ENCODE measurements around the gene DOCK8.
A peak's percentile ranks its signal among the peaks of the same experiment; 100 is the strongest.

Gene DOCK8

DNA sequence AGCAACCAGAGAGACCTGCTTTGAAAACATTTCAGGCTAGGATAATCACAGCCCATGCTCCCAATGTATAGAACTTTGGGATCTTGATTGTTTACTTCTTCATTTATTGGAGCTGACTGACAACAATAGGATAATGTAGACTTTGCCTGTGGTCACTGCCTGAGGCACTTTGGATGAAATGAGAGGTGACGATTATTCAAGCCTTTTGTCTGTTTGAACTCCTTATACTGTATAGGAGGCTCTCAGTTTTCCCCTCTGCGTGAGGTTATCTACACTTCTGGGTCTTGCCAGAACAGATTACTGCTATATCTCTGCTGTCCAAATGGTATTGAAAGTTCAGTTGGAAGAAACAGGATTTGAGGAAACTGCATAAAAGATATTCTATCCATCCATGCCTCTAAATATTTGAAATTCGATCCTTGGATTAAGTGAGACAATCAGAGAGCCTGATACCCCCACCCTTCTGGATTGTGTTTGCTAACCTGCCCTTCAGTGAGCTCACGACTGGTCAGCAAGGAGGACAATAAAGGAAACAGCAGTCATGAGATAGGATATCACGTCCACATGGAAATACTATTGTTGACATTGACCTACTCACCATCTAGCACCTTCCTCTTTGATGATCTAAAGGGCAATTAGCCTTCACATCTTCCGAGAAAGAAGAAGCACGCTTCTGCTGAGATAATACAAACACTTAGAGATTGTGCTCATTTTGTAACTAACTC, 98.1 kb downstream of the DOCK8 start:
- peak in 1 of 4 experiments; percentile 7 for DNase-seq

DNA sequence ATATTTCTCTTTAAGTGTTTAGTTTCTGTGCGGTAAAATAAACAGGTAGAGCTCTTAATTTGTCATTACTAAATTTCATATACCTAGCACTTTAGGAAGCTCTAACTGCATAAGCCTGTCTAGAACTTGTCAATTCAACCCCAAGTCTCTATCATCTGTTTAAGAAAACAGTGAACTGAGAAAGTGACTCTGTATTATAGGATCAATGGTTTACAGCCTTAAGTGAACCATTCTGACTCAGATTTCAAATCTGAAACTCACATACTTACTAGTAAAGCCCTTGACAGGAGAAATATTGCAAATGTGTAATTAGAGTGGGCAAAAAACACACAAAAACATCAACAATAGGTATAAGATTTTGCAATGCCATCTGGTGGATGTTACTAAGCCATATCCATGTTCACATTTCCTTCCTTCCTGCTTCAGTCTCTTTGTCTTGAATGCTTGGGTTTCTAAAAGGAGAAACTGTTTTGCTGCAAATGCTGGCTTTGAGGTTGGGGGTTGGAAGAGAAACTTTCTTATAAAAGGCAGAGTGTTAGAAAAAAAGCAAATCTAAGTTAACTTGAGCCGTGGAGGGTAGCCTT, 101.8 kb downstream of the DOCK8 start:
- no peak for DNase-seq

DNA sequence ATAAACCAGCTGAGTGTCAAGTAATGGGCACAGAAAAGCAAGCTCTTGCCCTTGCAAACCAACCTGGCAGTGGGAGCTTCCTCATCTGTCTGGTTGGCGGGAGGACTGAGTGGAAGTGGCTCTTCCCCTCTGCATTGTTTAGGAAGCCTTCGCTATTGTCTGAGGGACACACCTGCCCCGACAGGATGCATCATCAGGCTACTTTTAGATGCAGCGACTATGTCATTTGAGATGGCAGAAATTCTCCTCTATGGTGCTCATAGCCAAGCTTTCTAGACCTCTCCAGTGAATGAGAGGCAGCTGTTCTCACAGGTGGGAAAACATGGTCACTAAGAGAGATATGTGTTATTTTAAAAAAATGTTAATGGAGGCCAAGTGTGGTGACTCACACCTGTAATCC, 104.0 kb downstream of the DOCK8 start:
- DNase-seq, result no peak

DNA sequence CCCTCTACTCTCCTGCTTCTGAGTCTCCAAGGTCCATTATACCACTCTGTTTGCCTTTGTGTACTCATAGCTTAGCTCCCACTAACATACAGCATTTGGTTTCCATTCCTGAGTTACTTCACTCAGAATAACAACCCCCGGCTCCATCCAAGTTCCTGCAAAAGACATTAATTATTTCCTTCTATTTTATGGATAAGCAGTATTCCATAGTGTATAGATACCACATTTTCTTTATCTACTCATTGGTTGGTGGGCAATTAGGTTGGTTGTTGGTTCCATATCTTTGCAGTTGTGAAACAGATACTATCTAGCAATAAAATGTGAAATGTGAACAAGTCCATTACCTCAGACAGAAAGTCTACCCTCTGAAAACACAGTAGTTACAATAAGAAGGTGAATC, 110.3 kb downstream of the DOCK8 start:
- no peak for DNase-seq

DNA sequence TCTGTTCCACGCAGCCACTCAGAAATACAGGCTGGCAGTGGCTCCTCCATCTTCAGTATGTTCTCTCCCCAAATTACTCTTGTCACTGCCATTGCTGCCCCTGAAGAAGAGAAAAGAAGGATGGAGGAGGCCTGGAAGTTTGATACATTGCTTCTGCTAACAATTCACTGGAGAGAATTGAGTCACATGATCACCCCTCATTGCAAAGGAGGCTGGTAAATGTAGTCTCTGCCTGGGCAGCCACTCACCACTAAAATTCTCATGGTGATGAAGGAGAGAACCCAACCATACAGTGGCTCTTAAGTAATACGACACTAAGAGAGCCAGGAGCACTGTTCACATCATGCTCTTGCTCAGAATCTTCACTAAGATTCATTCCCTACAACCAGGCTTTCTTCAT, 112.0 kb downstream of the DOCK8 start:
- no peak for DNase-seq

- no peak for DNase-seq
These were observed 113.8 kb downstream of the DOCK8 start for GRCh38 chr9:328453-328852.

DNA sequence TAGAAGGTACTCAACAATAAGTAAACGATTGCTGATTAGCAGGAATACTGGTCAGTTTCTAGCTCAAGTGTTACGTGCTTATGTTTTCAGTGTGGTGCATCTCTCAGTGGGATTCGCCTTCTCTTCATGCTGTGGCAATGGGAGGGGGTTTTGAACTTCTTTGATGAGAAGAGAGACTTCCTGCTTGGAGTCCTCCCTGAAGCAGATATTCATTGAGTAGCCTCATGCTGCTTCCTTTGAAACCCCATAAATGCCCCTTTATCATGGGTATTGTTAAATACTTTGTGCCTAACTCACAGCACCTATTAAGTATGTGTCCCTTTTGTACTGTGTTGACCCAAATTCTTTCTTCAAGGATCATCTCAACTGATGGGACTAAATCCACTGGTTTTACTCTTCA, 116.5 kb downstream of the DOCK8 start:
- DNase-seq, result no peak

DNA sequence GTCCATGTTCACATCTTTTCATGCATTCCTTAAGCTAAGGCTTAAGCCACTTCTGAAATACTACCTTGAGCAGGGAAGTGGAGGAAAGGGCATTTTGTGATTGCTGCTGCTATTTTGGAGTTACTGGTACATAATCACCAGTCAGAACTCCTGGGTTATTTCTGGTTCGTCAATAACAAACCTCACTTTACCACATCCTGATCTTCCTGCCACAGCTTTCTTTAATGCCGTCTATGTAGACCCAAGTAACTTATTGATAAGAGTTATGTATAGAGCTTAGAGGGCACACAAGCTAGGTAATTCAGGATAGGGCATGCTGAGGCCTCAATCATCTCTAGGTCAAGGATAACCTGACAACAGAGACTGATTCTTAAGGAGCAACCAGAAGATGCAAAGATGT, 120.7 kb downstream of the DOCK8 start:
- DNase-seq, result no peak

DNA sequence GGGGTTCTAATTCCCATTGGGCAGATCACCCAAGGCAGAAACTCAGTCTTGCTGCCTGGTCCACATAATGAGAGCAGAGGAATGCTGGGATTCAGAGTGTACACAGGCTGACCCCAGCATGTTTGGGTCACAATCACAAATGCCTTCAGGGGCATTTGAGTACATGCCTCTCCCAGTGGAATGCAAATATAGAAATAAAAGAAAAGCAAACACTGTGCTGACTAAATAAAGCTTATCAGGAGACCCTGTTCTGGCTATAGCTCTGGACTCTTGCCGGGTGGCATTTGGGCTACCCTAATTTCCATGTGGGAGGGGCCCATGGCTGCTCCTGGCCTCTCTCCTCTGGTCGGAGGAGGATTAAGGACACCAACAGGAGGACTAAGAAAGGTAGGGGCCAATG, 121.4 kb downstream of the DOCK8 start:
- no peak for DNase-seq

GRCh38 chr9:338602-339001, 123.9 kb downstream of the DOCK8 start:
- no peak for DNase-seq

GRCh38 chr9:341634-342421, 127.2 kb downstream of the DOCK8 start:
- no peak for DNase-seq

GRCh38 chr9:343773-344172, 129.1 kb downstream of the DOCK8 start:
- no peak for DNase-seq

- DNase-seq, result no peak
These were observed 131.5 kb downstream of the DOCK8 start for GRCh38 chr9:346111-346571.

DNA sequence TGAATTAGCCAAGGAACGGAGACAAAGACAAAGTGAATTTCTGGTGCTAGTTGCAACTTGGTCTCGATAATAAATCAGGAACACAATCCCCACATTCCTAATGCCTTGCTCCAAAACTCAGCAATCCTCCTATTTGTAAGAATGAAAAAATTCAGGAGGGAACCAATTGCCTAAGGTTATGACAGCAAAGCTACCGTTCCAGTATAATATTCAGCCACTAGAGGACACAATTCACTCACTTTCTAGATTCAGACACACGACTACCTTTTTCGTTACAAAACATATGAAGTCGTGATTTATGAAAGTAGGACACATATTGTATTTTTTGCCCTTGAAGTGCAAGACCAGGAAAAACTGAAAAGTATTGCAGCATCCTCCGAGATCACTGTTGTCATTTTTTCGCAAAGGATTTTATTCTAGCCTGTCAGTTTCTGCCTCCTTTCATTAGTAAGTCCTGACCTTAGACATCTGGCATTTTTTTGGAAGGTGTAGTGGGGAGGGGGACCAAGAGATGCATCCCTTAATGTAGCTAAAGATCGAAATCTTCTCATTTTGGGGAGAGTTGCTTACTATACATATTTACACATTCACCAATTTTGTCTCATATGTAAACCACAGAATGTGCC, 133.1 kb downstream of the DOCK8 start:
- DNase-seq, result no peak

- DNase-seq, result no peak
These were observed 135.7 kb downstream of the DOCK8 start for GRCh38 chr9:350384-350783.

- peak in 3 of 4 experiments; percentile 13 to 34 (median 17) for DNase-seq
These were observed 137.3 kb downstream of the DOCK8 start for GRCh38 chr9:351916-352315.

DNA sequence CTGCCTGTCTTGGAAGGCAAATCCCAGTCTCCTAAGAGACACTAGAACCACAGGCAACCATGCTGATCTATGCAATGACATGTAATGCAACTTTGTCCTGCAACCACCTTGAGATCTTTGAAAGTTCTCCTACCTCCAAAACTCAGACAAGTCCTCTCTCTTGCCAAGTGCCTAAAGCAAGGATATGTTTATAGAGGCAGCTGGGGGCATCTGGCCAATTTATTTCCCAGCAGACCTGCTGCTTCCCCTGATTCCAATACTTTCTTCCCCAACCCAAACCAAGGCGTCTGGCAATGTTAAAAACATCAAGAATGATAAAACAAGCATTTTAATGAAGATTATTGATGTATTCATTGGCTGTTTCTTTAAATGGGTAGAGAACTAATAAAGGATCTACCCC, 138.4 kb downstream of the DOCK8 start:
- no peak for DNase-seq

GRCh38 chr9:354453-354852, 139.8 kb downstream of the DOCK8 start:
- peak in 1 of 4 experiments; percentile 28 for DNase-seq

DNA sequence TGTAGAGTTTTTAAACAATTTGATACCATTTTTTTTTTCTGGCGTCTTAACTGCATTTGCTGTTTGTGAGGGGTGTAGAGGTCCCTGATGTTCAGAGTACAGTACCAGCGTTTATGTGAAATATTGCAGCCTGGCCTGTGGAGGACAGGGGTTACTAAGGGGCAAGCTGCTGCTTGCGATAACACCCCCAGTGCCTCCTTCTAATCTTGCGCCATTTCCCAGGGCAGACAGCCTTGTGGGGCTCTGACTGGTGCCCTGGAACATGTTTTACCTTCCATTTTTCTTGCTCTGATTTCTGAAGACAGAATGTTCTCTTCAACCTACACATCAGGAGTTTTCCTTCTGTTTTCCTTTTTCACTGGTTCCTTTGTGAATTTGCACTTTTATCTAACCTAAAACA, 142.9 kb downstream of the DOCK8 start:
- peak in 2 of 4 experiments; percentile 10 to 43 for DNase-seq

- DNase-seq, result no peak
These were observed 148.1 kb downstream of the DOCK8 start for GRCh38 chr9:362561-363273.

- DNase-seq, result no peak
These were observed 148.6 kb downstream of the DOCK8 start for GRCh38 chr9:363274-363612.

GRCh38 chr9:365436-365835, 150.8 kb downstream of the DOCK8 start:
- DNase-seq, result no peak

GRCh38 chr9:366620-367019, 152.0 kb downstream of the DOCK8 start:
- DNase-seq, result no peak
